GM19467 (cell line): ENCODE data around the gene KCP.

Experiments used
- ATAC-seq: cut with Tn5 transposase; IDR thresholded peaks from one replicate; pipeline ENCODE4 v1.9.1; 2021; ENCODE audit warnings: mild to moderate bottlenecking, moderate library complexity; ENCODE audit not compliant: unreplicated experiment

The KCP gene

DNA sequence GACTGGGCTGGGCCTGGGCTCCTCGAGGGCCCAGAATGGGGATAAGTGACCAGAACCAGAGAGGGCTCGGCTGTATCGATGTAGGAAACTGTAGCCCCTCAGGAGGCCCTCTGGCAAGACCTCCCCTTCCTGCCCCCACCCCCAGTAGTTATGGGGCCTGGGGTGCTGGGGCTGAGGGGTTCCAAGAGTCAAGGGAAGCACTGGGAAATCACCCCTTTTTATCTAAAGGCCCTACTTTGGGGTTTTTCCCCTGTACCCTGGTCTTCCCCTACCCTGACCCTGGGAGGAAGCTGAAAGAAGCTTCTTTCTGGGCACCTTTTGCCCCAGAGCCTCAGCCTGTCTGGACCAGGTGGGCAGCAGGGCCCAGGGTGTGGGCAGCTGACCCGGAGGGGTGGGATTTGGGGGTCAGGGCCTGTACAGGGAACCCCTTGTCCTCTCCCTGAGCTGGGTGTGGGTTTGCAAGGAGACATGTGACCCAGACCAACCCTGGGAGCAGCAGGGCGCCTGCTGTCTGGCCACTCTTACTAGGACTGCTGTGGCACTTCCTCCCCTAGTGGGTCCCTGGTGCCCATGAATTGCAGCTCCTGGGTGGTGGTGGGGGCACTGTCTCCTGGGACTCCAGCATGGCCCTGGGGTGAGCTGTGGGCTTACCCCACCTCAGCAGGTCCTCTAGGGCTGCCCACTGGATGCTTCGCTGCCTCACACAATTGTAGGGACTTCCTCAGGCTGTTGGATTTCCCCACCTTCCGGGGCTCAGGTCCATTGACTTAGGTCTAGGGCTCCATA, 28.8 kb upstream of the KCP start:
- ATAC-seq: no peak

DNA sequence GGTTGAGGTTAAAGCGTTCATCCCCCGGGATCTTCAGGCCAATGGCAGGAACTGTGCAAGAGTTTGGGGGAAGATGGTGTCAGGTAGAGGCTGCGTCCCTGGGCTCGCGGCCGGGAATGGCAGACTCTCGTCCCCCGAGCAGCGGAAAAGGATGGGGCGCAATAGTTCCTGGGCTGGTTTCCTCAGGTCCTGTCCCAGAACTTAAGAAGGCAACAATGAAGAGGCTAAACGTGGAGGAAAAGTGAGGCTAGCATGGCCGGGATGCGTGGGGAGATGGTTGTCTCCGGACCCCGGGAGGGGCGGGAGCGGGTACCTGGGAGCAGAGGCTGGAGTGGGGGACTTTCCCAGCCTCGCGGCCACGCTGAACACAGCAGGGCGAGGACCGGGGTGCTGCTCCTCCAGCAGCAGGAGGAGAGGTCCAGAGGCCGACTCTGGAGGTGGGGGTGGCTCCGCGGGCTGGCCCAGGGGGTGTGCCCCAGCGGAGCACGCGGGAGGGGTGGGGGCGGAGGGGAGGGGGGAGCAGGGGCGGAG, 28.1 kb upstream of the KCP start:
- no peak for ATAC-seq

DNA sequence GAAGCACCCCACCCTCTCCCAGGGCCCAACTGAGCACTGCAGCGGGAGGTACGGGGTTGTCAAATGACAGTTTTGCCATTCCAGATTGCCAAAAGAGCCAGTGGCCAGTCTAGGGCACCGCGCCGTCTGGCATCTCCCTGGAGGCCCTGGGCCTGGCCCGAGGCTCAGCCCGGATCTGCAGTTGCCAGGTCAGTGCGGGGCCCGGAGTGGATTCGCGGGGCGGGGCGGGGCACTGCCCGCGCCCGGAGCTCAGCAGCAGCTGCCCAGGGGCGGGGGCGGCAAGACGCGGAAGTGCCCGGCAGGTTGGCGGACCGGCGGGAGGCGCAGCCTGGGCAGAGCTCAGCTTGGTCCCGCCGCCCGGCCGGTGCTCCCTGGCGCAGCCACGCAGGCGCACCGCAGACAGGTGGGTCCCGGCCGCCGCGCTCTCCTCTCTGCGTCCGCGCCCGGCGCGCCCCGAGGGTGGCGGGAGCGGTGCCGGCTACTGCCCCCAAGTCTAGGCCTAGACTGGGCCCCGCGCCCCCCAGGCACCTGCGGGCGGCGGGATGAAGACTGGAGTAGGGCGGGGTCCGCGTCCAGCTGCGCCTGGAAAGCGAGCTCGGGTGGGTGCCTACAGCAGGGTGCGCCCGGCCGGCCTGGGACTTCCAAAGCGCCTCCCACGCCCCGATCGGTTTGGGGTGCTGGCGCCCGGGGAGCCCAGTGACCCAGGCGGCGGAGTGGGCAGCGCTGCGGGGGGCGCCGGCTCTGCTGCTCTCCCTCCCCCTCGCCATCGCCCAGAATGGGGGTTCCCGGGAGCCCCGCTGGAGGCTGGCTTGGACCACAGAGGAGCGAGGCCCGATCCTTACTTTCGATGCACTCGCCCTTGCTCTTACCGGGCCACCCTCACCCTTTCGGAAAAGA, 27.4 kb upstream of the KCP start, which contains the start of gene IRF5:
Gene IRF5 (plus strand): TSS at position 281 of the 897 bp plus-strand sequence. CDS start 4,155 bp downstream, outside the sequence.
- ATAC-seq: no peak

DNA sequence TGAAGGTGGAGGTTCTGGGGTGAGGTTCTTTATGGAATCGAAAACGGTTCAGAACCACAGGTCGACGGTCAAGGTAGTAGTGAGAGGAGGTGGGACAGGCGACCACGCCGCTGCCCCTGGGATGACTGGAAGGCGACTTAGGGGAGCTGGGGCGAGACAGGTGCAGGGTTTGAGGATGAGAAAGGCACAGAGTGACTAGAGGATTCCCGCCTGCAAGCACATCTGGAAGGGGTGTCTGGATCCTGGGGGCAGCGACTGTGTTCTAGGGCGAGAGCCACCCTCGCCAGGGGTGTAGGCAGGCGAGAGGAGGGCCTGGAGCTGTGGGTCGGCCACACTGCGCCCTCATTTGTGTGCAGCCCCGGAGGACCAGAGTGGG, 26.8 kb upstream of the KCP start:
- ATAC-seq: no peak

DNA sequence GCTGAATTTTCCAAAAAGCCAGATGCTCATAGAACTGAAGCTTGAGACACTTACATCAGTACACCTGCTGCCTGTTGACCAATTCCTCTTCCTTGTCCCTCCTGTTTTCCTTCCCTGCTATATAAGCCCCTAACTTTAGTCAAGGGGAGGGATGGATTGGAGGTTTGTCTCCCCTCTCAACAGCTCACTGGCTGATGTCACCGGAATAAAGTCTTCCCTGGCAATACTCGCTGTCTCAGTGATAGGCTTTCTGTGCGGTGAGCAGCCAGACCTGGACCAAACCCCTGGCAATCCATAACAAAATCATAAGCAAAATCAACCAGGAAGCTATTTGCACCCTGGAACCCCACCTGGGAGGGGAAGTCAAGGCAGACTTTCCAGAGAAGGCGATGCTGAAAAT, 26.3 kb upstream of the KCP start:
- ATAC-seq: no peak

DNA sequence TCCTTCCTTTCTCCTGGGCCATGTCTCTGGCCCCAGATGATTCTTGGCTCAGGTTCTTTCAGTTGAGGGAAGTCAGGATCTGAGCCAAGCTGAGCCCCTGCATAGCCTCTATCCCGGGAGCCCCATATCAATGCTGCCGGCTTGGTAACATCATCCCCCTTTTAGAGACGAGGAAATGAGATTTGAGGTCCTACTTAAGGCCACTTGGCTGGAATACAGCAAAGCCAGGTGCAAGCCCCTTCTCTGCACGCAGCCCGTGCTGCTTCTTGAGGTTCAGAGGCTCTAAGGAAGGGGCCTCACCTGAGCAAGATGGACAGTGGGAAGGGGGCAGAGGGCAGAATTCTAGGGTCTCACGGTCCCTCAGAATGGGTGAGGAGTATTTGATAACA, 24.8 kb upstream of the KCP start:
- ATAC-seq: no peak

DNA sequence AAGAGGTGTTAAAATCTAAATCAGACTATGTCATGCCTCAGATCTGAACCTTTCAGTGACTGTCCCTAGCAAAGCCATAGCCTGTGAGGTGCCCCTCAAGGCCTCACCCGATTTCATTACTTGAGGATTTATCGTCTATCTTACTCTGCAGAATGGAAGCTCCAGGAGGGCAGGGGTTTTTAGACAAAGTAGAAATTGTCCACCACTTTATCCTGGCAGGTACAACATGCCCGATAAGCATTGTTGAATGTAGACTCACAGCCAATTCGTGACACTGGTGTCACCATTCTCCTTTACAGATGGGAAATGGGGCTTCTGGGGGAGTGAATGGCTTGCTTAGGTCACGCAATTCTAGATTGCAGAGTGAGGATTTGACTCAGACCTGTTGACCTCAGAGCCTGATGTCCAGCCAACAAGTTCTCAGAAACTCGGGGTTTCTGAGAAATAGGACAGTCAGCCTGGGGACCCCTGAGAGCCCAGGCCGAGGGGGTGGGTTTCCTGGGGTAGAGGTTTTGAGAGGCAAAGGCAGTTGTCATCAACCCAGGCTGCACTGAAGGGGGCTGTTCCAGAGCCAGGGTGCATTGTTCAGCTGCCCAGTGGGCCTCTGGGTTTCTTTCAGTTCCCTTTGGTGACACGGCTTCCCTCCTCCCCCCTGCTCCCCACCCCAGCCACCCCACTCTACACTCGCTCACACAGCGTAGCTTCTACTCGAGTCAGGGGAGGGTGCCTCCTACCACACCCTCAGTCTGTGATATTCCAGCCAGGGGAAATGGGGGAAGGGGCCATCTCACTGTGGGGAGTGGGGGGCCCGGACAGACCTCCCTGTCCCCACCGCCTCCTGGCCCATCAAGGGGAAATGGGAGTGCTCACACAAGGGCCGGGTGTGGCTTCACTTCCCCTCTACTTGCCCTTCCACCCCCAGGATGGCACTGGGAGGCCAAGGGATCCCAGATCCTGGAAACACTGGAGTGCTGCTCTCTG, 24.1 kb upstream of the KCP start:
- ATAC-seq: no peak

DNA sequence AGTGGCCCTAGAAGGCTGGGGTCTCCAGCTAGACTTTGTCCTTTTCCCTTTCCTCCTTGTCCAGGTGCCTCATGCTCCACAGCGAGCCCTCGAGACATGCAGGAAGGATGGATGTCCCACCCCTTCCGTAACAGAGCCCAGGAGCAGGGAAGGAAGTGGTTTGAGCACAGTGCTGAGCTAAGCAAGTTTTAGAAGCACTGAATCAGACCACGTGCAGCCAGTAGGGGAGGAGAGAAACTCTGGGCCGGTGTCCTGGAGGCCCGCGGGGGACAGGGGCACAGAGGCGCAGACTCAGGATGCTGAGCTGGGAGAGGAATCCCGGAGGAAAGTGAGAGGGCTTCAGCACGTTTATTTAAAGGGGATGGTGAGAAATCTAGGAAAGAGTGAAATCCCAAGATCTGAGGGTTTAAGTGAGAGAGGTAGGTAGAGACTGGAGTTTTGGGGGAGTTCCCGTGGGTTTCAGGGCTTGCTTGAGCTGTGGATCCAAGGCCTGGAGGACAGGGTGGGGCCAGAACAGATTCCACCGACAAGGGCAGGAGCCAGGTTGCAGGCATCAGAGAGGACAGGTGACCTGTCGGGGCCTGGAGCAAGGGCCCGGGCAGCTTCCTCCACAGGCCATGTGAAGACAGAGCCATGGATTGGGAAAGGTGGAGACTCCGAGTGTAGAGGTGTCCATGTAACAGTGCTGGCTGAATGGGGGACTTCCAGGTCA, 22.8 kb upstream of the KCP start:
- ATAC-seq: no peak

DNA sequence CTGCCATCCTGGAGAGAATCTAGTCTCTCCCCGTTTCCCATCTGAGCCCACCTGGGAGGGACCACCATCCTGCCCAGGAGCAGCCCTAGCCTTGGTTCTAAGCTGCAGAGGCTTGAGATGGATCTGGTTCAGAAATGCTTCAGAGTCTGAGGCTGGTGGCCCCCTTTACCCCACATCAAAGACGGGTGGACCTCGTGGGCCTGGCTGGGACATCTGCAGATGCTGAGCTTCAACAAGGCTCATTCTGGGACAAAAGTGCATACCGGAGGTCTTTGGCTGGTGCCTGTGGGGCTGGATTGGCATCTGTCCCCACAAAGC, 22.3 kb upstream of the KCP start:
- no peak for ATAC-seq

DNA sequence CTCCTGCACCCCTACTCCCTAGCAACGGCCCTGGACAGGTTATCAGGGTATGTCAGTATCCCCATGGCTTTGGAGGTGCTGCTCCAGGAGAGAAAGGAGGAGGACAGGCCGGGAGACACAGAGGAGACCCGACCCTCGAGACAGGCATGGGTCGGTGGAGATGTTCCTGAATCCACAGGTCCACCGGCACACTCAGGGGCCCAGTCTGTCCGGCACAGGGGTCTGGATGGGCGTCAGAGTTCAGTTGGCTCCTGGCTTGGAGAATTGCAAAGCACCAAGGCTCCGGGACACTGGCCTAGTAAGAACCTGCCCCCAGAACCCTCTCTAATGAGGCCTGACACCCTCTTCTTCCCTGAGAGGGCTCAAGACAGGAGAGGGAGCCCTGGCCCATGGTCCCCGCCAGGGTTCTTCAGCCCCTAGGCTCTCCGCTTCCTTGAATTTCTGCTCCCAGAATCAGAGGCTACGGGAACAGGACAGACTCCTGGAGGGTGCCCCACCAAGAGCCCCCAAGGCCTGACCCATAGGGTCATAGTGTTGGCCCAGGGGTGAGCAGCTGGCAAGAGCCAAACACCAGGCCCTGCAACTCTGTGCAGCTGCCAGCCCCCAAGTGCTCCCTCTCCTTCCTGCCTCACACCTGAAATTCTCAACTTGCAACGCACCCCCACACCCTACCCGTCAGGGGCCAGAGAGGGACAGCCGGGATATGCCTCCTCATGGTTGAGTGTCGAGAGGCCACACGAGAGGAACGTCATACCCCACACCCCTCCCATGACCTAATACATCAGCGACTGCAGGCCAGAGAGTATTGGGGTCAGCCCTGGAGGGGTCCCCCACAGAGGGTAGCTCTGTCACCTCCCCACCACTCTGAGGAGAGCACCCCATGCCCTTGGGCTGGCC, 21.7 kb upstream of the KCP start:
- no peak for ATAC-seq

DNA sequence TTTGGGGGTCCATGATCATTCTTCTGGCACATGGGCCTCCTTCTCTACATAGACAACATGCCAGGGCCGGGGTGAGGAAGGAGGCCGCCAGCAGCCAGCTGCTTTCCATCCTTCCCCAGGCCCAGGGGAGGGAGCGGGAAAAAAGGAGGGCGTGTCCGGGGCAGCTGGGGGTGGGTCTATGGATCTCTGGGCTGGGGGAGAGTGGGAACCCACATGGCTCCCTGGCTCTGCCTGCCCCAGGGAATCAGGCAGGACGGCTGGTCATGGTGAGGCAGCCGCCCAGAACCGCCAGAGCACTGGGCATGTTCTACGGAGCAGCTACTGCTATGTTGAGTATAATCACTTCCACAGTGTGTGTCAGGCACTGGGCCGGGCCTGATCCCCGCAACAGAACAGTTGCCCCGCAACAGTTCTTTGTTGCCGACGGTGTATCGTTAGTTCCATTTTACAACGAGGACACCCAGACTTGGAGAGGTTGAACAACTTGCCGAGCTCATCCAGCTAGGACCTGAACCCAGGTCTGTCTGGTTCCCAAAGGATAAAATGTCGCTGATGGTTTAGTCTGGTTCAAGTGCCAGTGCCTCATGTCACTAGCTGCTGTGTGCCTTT, 20.8 kb upstream of the KCP start:
- ATAC-seq: no peak

DNA sequence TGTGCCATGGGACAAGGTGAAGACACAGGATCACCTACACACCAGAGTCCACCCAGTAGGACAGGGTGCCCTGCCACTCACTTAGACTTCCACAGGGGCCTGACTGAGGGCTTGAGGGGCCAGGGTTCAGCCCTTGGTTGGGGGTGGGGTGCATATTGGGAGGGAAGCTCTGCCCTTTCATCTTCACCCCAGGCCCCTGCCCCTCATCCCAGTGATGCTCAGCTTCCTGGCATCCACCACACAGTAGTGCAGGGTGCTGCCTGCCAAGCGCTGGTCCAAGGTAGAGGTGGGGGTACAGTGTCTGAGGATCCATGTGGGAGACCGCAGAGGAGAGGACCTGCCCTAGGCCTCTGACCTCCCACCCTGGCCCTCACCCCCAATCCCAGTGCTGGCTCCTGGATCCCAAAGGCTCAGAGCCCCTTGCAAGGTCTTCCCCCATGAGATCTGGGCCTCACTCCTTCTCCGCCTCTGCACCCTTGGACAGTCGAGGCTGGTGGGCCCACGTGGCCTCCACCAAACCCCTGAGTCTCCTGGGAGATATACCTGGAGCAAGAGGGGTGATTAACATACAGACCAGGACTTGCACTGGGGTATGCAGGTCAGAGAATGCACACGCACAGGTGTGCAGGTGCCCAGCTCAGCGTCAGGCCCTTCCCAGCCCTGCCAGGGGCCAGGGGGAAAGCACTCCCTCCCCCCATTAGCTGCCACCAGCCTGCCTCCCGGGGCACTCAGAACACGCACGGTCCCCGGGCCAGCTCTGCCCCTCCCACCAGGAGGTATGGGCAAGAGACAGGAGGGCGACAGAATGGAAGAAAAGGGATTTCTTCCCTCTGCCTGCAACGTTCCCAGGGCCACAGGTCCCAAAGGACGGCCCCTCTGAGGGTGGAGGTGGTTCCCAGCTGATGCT, 18.6 kb upstream of the KCP start:
- no peak for ATAC-seq

DNA sequence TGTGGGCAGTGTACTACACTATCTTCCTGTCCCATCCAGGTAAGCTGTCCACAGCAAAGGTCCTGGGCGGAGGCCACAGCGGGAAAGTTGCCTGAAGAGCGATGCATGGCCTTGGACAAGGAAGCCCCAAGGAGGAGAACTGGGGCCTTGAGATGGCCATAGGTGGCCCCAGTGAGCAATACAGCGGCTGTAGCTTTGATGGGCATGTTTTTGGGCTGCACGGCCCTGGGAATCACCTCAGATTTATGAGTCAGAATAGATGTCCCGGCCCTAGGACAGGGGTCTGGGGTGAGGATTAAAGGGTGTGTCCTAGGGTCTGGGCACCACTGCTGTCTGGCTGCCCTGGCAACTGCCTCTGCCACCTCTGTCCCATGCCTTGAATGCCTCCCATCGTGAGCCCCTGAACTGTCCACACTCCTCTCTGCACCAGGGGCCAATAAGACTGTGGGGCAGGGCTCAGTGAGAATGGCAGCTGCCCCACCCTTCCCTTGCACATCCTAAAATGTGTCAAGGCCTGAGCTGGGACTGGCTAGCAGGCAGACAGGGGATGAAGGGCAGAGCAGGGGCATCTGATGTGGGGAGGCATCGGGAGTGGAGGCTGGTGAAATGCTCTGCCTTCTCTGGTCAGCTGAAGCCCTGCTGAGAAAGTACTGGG, 17.8 kb upstream of the KCP start:
- no peak for ATAC-seq

DNA sequence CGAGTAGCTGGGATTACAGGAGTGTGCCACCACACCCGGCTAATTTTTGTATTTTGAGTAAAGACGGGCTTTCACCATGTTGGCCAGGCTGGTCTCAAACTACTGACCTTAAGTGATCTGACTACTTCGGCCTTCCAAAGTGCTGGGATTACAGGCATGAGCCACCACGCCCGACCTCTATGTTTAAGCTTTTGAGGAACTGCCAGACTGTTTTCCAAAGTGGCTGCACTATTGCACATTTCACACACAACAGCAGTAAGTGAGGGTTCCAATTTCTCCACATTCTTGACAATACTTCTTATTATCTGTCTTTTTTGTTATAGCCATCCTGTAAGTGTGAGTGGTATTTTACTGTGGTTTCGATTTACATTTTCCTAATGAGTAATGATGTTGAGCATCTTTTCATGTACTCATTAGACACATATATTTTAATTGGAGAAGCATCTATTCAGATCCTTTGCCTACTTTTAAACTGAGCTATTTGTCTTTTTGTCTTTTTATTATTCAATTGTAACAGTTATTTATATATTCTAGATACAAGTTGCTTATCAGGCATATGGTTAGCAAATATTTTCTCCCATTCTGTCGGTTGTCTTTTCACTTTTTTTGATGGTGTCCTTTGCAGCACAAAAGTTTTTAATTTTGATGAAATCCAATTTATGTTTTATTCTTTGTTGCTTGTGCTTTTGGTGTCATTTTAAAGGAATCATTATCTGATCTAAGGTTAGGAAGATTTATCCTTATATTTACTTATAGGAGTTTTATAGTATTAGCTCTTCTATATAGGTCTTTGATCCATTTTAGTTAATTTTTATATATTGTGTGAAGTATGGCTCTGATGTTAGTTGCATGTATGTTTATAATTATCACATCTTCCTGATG, 14.4 kb upstream of the KCP start:
- ATAC-seq: no peak

DNA sequence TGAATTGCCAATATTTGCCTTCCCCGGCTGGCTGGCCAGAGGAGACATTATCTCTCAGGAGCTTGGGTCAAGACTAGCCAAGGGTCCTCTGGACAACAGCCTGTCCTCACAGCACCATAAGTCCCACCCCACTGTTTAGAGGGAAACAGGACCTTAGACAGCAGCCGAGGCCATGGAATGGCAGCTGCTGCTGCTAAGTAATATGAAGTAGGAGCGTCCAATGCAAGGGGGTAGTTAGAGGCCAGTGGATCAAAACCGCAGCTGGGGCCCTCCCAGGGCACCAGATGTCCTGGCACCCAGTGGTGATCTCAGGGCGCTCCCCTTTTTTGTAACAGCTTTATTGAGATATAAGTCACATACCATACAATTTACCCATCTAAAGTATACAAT, 12.9 kb upstream of the KCP start:
- no peak for ATAC-seq
